Measurements from ENCODE around the gene TLR5.
"Not testable (repeated sequence)": the region's sequence is repeated elsewhere in the genome, so short reads cannot be mapped to it uniquely, and the experiment has no call there.

The TLR5 gene, protein sequence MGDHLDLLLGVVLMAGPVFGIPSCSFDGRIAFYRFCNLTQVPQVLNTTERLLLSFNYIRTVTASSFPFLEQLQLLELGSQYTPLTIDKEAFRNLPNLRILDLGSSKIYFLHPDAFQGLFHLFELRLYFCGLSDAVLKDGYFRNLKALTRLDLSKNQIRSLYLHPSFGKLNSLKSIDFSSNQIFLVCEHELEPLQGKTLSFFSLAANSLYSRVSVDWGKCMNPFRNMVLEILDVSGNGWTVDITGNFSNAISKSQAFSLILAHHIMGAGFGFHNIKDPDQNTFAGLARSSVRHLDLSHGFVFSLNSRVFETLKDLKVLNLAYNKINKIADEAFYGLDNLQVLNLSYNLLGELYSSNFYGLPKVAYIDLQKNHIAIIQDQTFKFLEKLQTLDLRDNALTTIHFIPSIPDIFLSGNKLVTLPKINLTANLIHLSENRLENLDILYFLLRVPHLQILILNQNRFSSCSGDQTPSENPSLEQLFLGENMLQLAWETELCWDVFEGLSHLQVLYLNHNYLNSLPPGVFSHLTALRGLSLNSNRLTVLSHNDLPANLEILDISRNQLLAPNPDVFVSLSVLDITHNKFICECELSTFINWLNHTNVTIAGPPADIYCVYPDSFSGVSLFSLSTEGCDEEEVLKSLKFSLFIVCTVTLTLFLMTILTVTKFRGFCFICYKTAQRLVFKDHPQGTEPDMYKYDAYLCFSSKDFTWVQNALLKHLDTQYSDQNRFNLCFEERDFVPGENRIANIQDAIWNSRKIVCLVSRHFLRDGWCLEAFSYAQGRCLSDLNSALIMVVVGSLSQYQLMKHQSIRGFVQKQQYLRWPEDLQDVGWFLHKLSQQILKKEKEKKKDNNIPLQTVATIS

DNA sequence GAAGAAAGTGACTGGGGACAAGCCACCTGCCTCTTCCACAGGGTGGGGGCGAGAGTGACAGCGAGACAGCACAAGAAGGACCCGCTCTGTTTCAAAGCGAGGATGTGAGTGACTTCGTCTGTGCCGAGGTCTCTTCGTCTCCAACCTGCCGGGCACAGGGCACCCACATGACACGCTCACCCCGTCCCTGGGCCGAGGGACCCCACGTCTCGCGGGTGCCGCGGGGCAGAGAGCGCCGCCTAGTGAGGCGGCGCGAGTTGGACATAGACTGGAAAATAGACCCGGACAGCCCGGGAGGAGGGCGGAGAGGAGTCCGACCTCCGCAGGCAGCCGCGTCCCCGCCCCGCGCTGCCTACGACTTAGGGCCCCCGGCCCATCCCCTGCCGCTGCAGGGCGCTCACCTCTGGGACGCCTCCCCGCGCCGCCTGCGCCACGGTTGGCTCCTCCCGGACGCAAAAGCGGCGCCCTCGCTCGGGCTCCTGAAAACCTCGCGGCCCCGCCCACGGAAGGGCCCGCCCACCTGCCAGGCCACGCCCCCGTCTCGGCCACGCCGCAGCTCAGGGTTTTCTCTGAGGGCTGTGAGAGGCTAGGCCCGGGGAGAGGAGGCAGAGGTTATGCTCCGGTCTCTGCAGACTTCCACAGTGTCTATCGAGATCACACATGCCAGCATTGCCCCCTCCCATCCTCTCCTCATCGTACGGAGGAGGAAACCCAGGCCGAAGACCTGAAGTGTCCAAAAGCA, at the start of gene TLR5:
Gene TLR5, minus strand, starts transcription at position 454 of the 742 bp plus-strand sequence. CDS start 30,217 bp downstream, outside the sequence.
- no peak for DNase-seq

DNA sequence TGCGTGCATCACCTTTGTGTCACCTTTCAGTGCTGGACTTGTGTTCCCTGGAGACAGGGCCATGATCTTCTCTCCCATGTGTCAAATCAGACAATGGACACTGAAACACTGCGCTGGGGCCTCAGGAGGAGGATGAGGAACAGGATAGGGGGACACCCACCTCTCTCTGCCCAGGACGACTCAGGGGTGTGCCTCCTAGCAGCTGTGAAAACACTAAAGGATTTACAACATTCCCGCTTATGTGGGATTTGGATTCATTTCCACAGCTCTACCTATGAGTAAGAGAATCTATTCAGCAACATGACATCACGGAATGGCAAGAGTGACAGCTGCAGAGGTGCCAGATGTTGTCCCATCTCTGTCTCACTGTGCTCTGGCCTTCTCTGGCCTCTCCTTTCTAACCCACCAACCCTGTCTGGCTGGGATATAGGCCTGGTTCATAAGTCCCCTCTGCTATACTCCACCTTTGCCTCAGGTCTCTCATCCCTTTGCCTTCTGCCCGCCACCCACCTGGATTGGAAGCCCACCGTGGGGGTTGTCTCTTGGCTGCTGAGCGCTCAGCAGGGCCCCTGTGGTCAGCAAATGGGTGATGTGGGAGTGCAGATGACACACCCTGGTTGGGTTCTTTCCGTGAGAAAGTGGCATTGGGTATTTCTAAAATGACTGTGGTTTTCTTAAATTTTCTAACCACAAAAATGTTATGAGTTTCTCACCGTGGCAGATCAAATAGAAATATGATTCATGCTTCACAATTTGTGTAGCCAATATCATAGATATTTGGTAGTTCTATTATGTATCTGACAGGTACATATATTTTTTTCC, 47.1 kb upstream of the TLR5 start:
- no peak for DNase-seq

DNA sequence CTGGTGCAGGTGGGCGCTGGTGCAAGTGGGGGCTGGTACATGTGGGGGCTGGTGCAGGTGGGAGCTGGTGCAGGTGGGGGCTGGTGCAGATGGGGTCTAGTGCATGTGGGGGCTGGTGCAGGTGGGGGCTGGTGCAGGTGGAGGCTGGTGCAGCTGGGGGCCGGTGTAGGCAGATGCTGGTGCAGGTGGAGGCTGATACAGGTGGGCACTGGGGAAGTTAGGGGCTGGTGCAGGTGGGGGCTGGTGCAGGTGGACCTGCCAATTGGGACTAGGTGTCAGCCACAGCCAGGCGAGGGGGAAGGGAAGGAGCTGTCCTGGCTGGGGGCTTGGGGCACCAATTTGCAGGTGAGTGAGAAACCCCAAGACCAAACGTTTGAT, 46.5 kb upstream of the TLR5 start:
- no peak for DNase-seq

DNA sequence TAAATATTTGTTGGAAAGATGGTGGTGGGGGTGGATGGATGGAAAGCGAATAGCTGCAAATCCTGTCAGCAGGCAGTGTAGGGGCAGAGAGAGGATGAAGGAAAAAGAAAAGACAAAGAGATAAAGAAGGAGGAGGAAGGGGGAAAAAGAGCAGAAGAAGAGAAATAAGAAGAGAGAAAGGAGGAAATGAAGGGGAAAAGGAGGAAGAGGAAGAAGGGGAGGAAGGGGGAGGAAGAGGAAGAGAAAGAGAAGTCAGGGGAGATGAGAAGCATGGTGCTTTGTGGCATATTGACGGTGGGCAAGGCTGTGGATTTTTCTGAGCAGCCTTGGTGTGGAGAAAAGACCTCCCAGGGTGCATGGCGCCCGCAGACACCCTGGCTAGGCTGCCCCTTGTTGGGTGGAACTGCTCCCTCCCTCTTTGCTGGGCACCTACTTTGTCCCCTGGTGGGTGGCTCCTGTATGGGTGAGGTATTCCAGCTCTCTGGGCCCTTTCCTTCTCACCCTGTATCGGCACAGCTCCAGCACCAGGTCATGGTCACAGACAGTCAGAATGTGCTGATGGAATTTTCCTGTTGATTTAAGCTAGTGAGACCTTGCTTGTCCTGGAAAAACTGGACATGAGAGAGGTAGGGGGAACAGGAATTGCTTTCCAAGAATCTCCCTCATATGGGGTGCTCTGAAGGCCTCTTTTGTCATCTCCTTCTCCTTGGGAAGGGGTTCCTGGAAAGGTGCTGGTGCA, 45.7 kb upstream of the TLR5 start:
- no peak for DNase-seq

DNA sequence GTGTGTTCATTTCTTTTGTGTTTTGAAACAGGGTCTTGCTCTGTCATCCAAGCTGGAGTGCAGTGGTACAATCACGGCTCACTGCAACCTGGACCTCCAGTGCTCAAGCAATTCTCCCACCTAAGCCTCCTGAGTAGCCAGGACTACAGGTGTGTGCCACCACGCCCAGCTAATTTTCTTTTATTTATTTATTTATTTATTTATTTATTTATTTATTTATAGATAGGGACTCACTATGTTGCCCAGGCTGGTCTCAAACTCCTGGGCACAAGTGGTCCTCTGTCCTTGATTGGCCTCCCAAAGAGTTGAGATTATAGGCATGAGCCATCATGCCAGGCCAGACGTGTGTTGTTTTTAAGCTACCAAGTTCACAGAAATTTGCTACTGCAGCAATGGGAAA, 43.8 kb upstream of the TLR5 start:
- DNase-seq: no peak

DNA sequence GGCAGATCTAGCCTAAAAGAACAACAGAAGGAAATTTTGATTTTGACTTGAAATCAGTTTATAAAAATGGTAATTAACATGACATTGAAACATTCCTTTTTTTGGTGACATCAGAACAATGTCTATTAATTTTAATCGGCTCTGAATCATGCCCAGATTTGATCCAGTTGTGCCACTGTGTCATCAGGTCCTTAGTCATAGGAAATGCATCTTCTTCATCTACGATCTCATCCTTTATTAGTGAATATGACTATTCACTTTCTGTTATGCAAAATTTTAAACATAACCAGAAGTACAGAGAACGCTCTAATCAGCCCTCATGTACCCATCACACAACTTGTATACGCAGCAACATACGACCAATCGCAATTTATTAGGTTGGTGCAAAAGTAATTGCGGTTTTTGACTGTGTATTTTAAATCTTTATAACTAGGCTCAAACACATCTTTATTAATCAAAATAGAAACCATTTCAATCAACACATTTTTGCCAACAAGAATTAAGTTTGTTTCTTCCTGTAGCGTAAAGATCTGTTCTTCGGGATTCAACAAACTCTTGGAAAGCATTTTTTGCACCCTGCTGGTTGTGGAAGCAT, 40.3 kb upstream of the TLR5 start:
- no peak for DNase-seq

DNA sequence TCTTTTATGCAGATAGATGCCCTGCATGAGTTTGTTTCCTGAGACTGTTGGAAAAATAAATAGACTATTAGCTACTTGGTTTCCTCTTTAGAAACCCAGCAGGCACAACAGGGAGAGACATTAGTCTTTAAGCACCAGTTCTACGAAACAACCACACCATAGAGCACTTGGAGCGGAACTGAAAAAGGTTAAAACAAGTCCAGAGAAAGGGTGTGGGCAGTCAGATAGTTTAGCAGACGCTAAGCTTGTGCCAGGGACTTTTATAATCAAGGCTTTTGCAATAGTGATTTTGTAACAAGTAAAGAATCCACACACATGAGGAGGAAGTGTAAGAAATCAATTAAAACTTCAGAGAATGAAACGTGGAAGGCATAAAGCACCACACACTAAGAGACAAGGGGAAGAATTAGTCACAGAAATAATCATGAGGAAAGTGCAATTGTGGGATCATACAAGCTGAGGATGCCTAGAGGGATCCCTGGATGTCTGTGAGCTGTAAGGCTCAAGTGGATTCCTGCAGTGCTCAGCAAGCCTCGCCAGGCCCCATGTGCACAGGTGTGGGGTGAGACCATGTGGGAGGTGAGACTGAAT, 37.8 kb upstream of the TLR5 start:
- peak; percentile 24 for DNase-seq

DNA sequence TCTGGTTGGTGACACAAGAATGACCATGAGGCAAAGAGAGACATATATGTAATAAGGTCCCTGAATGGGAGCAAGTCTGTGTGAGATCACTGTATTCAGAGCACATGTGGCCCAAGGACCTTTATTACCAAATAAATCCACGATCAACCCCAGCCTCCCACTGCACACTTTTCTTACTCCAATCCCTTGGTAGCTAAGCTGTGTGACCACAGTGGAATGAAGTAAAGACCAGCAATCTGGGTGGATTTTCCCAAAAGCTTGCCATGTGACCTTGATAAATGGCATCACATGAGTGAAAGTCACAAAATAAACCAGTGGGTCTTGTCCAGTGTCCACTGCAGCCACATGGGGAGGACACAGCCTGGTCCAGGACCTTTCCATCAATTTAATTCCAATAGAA, 36.7 kb upstream of the TLR5 start:
- DNase-seq: no peak

DNA sequence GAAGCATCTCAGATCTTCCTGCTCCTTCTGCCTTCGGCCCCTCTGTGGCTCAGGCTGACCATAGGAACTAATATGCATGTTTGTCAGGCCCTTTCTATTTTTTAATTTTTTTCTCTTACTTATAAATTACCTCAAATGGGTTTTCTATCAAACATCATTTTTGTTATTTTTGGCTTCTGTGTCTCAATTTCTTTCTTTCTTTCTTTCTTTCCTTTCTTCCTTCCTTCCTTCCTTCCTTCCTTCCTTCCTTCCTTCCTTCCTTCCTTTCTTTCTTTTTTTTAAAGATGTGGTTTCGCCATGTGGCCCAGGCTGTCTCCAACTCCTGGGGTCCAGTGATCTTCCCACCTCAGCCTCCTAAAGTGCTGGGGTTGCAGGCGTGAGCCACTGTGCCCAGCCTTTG, 36.2 kb upstream of the TLR5 start:
- no peak for DNase-seq

DNA sequence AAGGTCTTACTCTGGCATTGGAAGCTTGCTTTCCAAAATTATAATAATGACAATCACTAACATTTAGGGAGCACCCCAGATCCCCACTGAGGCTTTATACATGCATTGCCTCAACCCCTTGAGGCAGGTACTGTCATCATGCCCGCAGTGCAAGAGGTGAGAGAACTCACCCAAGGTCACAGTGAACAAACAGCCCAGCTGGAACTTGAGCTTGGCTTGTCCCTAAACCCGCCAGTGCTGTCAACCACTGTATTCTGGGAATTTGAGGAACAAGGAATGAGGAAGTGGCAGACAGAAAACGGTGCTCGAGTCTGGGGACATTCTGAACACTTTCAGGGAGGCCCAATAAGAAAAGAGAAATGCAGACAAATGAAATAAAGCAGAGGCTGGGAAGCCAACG, 34.6 kb upstream of the TLR5 start:
- peak; percentile 45 for DNase-seq

DNA sequence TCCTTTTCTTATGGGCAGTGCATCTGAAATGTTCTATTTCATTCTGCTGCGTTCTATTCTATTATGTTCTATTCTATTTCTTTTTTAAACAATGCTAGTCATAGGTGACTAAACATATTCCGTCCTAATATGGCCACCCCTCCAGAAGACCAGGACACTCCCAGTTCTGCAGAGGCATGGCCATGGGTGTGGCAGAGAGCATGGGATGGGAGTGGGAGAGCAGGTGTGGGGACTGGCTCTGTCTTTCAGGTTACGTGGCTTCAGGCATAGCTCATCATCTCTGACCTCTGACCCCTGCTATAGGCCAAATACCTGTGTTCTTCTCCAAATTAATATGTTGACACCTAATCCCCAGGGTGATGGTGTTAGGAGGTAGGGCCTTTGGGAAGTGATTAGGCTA, 33.4 kb upstream of the TLR5 start:
- no peak for DNase-seq

DNA sequence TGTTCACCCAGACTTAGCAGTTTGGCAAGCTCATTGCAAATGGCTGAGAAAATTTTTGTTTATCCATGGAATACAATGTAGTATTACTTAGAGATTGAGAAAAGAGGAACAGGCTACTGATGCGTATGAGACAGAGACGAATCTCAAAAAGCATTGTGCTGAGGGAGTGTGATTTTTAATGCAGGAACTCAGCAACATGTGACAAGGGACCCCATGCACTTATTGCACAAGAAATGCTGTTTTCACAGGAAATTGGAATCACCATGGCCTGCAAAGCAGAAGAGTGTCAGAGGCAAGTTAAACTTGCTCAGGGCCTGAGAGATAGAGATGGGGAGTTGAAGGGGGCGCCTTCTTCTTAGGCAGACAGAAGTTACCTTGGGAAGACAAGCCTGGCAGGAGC, 32.6 kb upstream of the TLR5 start:
- no peak for DNase-seq

DNA sequence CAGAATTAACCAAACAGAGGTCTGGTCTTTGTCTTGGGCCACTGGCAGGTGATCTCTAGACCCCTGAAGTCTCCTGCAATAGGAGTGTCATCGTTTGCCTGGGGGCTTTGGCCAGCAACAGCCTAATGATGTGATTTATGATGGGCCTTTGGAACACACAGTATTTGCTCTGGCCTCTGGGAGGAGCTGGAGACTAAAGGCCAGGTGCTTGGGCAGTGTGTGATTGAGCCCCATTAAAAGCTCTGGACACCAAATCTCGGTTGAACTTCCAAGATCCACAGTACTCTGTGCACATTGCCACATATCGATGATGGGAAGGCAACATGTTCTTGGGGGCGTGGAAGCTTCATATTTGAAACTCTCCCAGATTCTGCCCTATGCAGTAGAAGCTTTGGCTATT, 32.0 kb upstream of the TLR5 start:
- DNase-seq: no peak

DNA sequence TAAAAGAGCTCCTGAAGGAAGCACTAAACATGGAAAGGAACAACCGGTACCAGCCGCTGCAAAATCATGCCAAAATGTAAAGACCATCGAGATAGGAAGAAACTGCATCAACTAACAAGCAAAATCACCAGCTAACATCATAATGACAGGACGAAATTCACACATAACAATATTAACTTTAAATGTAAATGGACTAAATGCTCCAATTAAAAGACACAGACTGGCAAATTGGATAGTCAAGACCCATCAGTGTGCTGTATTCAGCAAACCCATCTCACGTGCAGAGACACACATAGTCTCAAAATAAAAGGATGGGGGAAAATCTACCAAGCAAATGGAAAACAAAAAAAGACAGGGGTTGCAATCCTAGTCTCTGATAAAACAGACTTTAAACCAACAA, 26.4 kb upstream of the TLR5 start:
- DNase-seq: not testable (repeated sequence)

DNA sequence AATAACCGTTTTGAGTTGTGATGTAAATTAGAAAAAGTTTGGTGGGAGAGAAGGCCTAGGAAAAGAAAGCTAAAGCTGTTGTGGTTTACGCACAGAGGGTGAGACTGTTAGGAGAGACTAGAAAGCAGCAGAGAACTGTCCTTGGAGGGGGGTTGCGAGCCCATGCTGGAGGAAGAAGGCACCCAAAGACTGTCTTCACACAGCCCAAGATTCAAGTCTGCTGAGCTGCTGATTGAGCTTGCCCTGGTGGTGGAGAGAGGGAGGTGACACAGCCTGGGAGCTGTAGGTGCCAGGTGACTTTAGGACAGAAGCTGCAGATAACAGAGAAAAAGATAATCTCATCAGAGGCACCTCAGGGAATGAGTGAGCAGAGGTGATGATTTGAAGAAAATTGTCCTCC, 18.3 kb upstream of the TLR5 start:
- no peak for DNase-seq

DNA sequence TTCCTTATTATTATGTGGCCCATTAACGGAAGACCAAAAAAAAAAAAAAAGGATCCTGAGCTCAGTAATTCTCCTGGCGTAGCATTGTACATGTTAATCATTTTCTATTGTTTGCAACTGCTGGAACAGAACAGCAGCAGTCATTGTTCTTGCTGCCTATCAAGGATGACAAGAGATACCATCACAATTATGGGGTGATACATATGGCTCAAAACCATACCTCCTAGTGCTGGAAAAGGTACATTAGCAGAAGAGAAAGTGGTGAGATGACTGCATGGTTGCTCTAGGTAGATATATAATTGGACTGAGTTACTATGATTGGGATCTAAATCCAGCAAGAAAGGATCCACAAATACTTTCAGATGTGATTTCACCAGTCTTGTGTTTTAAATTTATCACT, 13.3 kb upstream of the TLR5 start:
- DNase-seq: no peak

DNA sequence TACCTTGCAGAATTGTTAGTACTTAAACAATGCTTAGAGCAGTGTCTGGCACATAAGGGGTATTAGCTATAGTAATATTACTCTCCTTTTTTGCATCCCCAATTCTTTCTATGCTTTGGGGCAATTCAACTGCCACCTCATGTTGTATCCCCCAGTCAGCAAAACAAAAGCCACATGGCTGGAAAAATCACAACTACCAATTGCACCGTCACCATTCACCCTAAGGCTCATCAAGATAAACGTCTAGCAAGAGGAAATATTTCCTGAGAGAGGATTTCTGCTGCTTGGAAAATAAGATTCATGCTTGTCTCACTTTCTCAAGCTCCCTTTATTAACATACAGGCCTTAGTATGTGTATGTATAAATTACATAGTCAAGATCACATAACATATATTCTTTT, 12.1 kb upstream of the TLR5 start:
- DNase-seq: no peak

DNA sequence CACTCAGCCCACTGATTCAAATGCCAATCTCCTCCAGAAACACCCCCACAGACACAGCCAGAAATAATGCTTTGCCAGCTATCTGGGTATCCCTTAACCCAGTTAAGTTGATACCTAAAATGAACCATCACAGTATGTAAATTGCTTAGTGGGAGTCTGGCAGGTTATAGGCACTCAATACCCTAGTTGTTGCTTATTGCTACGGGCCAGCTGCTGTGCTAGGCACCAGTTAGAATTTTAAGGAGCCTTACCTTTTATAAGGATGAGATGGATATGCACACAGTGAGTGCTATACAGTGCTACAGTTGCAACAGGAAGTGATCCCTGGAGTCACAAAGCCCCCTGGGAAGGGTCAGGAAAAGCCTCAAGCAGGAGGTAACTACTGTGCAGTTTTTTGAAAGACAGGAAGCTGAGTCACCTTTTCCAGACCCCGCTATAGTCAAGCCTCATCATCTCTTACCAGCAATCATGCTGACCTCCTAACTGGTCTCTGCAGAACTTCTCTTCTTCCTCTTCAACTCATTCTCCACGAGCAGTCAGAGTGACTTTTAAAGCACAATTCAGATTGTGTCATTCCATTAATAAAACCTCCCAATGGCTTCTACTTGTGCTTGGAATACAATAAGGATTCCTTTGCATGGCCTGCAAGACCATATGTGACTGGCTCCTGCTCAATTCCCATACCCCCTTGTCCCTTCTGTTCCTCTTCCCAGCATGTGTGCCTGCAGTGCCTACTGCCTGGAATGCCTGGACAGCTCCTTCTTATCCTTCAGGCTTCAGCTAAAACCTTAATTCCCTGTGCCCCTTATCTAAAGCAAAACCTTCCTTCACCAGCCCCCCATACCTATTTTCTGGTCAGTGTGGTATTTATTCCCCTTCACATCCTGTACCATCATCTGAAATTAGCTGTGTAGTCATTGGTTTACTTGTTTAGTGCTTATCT, 10.4 kb upstream of the TLR5 start:
- DNase-seq: no peak

DNA sequence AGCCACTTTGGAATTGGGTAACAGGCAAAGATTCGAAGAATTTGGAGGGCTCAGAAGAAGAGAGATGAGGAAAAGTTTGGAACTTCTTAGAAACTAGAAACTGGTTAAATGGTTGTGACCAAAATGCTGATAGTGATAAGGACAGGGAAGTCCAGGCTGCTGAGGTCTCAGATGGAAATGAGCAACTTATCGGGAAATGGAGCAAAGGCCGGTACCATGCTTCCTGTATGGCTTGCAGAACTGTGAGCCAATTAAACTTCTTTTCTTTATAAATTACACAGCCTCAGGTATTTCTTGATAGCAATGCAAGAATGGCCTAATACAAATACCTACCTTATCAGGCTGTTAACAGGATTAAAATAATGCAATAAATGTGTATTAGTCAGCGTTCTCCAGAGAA, 9.4 kb upstream of the TLR5 start:
- no peak for DNase-seq

DNA sequence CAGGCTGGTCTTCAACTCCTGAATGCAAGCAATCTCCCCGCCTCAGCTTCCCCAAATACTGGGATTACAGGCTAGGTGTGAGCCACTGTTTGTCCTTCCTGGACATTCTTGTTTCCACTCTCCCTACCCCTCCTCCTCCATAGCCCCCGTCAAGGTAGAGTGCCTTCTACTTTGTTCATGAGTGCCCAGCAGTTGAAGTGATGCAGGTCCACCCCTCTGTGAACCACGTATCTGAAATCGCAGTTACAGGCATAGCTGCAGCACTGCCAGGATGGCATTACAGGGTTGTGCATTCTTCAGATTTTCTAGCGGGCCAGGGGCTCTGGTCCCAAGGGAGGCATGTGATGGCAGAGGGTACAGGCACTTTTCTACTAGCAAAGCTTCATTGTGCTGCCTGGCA, 7.4 kb upstream of the TLR5 start:
- DNase-seq: no peak

All from GF-D8 (cell line).